Tibial artery (tissue), 4 donors: ENCODE results near the gene APCDD1L.

ENCODE experiments used
- DNase-seq, 2 donors: peaks; one replicate each; pipeline ENCODE4 v3.0.0-alpha.2; 2019
- H3K27ac ChIP-seq, 2 donors: fragments of 200-600 bp; sonication (generic) in 1 of 2; 1 replicate in 1 of 2; 2 replicates in 1 of 2; pipeline ENCODE4 v1.5.1; 2018 to 2019; ENCODE audit warnings: mild to moderate bottlenecking in 1 of 2
- H3K27me3 ChIP-seq, 2 donors: fragments of 200-600 bp; sonication (generic) in 1 of 2; one replicate each; pipeline versions ENCODE4 v1.5.1 to v1.6.0; 2016 to 2019
- H3K36me3 ChIP-seq, 3 donors: fragments of 200-600 bp; sonication (generic) in 2 of 3; one replicate each; pipeline ENCODE4 v1.5.1; 2016 to 2019; ENCODE audit warnings: mild to moderate bottlenecking in 2 of 3
- H3K4me1 ChIP-seq, 4 donors: fragments of 200-600 bp; sonication (generic) in 2 of 4; 1 replicate in 3 of 4; 2 replicates in 1 of 4; pipeline ENCODE4 v1.5.1; 2016 to 2019
- H3K4me3 ChIP-seq, 2 donors: fragments of 200-600 bp; sonication (generic) in 1 of 2; 1 replicate in 1 of 2; 2 replicates in 1 of 2; pipeline ENCODE4 v1.5.1; 2018 to 2019; ENCODE audit warnings: mild to moderate bottlenecking in 2 of 2
- H3K9me3 ChIP-seq, 3 donors: fragments of 200-600 bp; sonication (generic) in 1 of 3; one replicate each; pipeline ENCODE4 v1.5.1; 2016 to 2019
- intact Hi-C: fragments of 100-400 bp; cut with DNase I; formaldehyde crosslinking; loops from one replicate; pipeline ENCODE4 v1.15.0; 2023; ENCODE audit warnings: low total_unique reads
- TF ChIP-seq, protein P1 (sequence below), 2 experiments: fragments of 200-600 bp in 1 of 2; fragments of 450-650 bp in 1 of 2; IDR thresholded peaks; one replicate each; pipeline ENCODE4 v1.5.1; 2017 to 2019; ENCODE audit warnings: antibody characterized with exemption in 2 of 2, mild to moderate bottlenecking in 1 of 2, moderate library complexity in 1 of 2

APCDD1L gene

DNA sequence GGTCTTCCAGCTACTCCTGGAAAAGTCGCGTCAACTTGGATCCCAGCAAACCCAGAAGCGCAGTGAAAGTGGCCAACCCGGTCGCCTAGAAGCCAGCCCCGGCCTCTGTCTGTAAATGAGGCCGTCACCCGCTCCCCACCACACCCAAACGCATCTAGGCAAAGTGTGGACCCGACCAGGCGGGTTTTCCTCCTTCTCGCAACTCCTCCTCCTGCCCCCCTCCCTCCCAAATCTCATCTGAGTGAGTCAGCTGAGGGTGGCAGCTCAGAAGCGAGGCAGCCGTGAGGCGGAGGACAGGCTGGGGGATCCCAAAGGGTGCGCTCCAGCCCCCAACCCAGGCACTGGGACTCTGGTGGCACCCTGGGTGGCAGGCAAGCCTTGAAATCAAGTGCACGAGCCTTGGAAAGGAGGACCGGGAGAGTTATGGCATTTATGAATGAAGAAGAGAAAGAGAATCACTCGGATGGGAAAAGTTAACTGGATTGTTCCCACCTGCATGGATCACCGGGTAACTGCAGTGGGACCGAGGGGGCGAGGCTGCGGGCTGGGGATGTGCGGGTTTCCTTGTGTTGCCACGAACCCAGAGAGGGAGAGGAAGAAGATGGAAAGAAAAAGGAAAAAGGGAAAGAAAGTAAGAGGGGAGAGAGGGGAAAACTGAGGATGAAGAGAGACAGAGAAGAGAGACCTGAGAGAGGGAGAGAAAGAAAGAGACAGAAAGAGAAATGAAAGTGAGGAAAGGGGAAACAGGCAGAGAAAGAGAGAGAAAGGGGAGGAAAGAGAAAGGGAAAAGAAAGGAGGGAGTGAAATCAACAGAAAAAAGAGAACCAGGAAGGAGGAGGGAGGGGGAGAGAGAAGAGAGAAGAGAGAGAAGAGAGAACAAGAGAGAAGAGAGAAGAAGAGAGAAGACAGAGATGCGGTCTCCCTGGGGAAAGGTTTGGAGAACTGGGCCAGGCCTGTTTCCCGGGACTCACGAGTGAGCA is at the start of gene APCDD1L:
Gene APCDD1L (minus strand): TSS at position 167 of the 980 bp plus-strand sequence. CDS start 692 bp downstream, outside the sequence.
- intact Hi-C loops, result no loop called here
- DNase-seq, result peak in 1 of 2 donors; percentile 63
- Histone ChIP-seq H3K27me3 (peaks cover 0 to 10% of the 10 kb centered on the region in 2 donors), H3K36me3 (no peaks in the 10 kb centered on the region), H3K4me3 (peak within 1 kb of the TSS; percentile 48 to 53), H3K9me3 (no peaks in the 10 kb centered on the region), H3K27ac (peak within 1 kb of the TSS in 1 of 2 donors; percentile 37), H3K4me1 (peaks cover 0 to 26% (median 18%) of the 10 kb centered on the region in 4 donors)
- TF ChIP-seq, protein P1, sequence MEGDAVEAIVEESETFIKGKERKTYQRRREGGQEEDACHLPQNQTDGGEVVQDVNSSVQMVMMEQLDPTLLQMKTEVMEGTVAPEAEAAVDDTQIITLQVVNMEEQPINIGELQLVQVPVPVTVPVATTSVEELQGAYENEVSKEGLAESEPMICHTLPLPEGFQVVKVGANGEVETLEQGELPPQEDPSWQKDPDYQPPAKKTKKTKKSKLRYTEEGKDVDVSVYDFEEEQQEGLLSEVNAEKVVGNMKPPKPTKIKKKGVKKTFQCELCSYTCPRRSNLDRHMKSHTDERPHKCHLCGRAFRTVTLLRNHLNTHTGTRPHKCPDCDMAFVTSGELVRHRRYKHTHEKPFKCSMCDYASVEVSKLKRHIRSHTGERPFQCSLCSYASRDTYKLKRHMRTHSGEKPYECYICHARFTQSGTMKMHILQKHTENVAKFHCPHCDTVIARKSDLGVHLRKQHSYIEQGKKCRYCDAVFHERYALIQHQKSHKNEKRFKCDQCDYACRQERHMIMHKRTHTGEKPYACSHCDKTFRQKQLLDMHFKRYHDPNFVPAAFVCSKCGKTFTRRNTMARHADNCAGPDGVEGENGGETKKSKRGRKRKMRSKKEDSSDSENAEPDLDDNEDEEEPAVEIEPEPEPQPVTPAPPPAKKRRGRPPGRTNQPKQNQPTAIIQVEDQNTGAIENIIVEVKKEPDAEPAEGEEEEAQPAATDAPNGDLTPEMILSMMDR (IDR thresholded peaks at IDR 0.05), result no peak

DNA sequence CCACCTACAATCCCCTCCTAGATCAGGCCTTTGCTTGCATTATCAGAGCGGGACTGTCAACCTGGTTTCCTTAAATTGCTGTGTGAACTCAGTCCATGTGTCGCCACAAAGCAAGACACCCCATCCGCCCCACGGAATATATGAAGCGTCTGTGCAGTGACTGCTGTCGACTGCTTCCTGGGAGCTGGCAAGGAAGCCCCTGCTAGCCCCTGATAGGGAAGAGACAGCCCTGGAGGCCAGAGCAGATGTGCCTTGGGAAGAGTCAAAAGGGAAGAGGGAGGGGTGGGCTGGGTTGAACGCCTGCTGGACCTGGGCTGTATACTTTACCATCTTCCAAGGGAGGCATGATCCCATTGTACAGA is 44.1 kb upstream of the APCDD1L start:
- DNase-seq, result no peak

DNA sequence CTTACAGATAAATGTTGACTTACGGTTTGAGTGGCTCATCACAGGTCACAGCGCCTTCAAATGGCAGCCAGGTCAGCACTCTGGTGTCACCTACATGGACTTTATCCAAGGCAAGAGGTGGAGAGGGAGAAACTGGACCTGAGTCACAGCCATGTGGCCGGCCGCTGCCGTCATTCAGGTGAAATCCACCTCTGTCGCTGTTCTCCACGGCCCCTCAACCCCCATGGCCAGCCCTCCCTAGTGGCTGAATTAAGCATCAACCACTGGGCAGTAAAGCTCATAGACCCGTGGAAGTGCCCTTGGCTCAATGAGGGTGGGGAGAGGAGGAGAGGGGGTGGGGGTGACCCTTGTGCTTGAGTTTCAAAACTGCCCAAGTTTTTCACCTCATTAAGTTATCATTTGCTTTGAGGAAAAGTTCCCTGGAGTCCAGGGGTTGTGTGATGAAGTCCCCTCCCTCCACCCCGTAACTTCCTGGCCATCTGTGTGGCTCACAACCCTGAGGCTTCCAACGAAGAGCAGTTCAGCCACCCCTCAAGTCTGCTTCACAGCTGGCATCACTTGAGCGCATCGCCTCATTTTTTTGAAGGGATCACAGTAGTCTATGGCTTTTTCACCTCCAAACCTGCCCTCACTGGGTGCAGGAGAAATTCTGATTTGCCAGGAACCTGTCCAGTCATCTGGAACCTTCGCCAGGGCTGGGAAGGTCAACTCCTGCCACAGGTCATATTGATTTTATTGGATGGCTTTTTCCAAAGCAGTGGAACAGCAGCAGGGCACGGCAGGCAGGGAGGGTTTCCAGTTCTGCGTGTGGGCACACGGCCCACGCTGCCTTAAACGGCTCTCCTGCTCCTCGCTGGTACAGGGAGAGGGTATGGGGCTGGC is 43.5 kb upstream of the APCDD1L start:
- DNase-seq, result peak in 1 of 2 donors; percentile 24
- Histone ChIP-seq H3K4me1 (peaks cover 0 to 4% (median 1%) of the 10 kb centered on the region in 4 donors), H3K27me3 (no peaks in the 10 kb centered on the region), H3K9me3 (no peaks in the 10 kb centered on the region), H3K27ac (no peak overlapping the region), H3K36me3 (no peaks in the 10 kb centered on the region), H3K4me3 (no peak overlapping the region)
- TF ChIP-seq, protein P1 (IDR thresholded peaks at IDR 0.05), result no peak
- intact Hi-C loops, result no loop called here

More for the DNA sequence above, 44.1 kb upstream of the APCDD1L start:
- H3K36me3 ChIP-seq, result no peaks in the 10 kb centered on the region
- TF ChIP-seq, protein P1 (IDR thresholded peaks at IDR 0.05), result no peak
- no peaks in the 10 kb centered on the region for H3K9me3 ChIP-seq
- no peak overlapping the region for H3K4me3 ChIP-seq
- H3K27me3 ChIP-seq, result no peaks in the 10 kb centered on the region
- intact Hi-C loops, result no loop called here
- no peaks in the 10 kb centered on the region for H3K4me1 ChIP-seq
- no peak overlapping the region for H3K27ac ChIP-seq

DNA sequence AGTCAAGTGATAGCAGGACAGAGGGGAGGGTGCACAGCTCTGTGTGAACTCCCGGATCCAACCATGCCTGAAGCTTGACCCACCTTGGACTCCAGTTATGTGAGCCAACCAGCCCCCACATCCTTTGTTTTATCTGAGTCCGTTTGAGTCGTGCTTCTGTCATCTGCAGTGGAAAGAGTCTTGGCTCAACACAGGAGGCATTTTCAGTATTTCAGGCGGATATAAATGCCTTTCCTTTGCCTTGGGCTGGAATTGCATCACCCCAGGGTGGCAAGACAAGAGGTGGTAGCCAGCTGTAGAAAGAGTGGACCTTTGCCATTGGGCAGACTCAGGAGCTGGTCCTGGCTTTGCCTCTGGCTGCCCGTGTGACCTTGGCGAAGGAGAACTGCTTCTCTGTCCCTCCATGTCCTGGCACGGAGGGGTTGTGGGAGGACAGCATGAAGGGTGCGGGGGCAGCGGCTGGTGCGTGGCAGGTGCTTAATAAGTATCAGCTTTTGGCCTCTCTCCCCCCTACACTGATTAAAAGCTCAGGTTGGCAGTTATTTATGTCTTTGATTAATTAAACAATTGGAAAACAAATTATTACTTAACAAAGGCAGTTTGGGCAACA is 42.6 kb upstream of the APCDD1L start:
- intact Hi-C loops, result no loop called here
- Histone ChIP-seq H3K4me1 (peaks cover 0 to 8% (median 3%) of the 10 kb centered on the region in 4 donors), H3K27ac (no peak overlapping the region), H3K9me3 (no peaks in the 10 kb centered on the region), H3K4me3 (no peak overlapping the region), H3K36me3 (no peaks in the 10 kb centered on the region), H3K27me3 (no peaks in the 10 kb centered on the region)
- TF ChIP-seq, protein P1 (IDR thresholded peaks at IDR 0.05), result no peak
- DNase-seq, result peak in 1 of 2 donors; percentile 23

DNA sequence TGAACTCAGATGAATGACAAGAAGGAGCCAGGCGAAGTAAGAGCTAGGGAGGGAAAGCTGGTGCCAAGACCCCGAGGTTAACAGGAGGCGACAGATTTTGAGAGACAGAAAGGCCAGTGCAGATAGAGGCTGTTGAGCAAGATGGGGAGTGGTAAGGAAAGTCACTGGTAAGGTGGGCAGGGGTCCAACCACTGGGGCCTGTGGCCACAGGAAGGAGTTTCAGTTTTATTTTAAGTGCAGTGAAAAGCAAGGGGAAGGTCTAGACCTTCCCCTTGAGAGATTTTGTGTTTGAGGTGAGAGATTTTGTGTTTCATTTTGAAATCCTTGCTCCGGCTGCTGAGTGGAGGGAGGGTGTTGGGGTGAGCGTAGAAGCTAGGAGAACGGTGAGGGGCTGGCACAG is 41.8 kb upstream of the APCDD1L start:
- no peak for DNase-seq
- peaks cover 0 to 8% (median 3%) of the 10 kb centered on the region in 4 donors for H3K4me1 ChIP-seq
- TF ChIP-seq, protein P1 (IDR thresholded peaks at IDR 0.05), result no peak
- H3K9me3 ChIP-seq, result no peaks in the 10 kb centered on the region
- H3K27me3 ChIP-seq, result no peaks in the 10 kb centered on the region
- H3K27ac ChIP-seq, result no peak overlapping the region
- H3K4me3 ChIP-seq, result no peak overlapping the region
- H3K36me3 ChIP-seq, result no peaks in the 10 kb centered on the region
- intact Hi-C loops, result no loop called here
